Liver (tissue), 5 donors: ENCODE results near the gene F8. TPM values are rescaled to one million over a fixed set of nuclear protein-coding genes. Genes with fewer than 3 reads are reported as not detected.

Experiments
- polyA plus RNA-seq, 2 donors: library from polyadenylated mRNA; stranded (reverse) in 1 of 2; unstranded in 1 of 2; fragments of 200-250 nt in 1 of 2; fragments of >200 nt in 1 of 2; fragmentation: Nextera tagmentation in 1 of 2; extraction: Ambion mirVana in 1 of 2; gene quantifications; one replicate each; pipeline versions ENCODE4 v1.2.1 to v1.2.3, GENCODE V29; 2013 to 2015
- small RNA-seq: library from RNA; depleted of rRNA; stranded (forward); fragments of <200 nt; gene quantifications from one replicate; pipeline ENCODE3, GENCODE V24; 2014
- total RNA-seq, 2 donors: library from RNA; depleted of rRNA; stranded (reverse); fragments of >200 nt; gene quantifications; one replicate each; pipeline ENCODE4 v1.2.3, GENCODE V29; 2014
- donor health status: healthy.
- donor health status: healthy.
- donor health status: healthy.

Gene F8
- total and polyA plus RNA-seq, 4 donors = 8.0 to 22.3 (median 13.8) TPM

Small RNA genes lying within 50 kb of the gene (small RNA-seq; reads per million reads assigned to genes)
- gene MIR1184-1 = not detected

Other genes starting within 250 kb of the F8 start
- 100 to 1,000 TPM in 1 of 2 donors, 10 to 100 TPM in 1; 24.3 to 168 TPM for gene MPP1, start 217.2 kb downstream of the F8 start, total RNA-seq
- gene MPP1, start 217.2 kb downstream of the F8 start, polyA plus RNA-seq = 10 to 100 TPM; 13.8 to 22.5 TPM
- gene SMIM9, start 188.1 kb downstream of the F8 start, total RNA-seq = under 1 TPM in 1 of 2 donors, not detected in 1; 0.50 TPM
- gene SMIM9, start 188.1 kb downstream of the F8 start, polyA plus RNA-seq = not detected
- gene F8A1, start 136.4 kb downstream of the F8 start, total RNA-seq = 1 to 10 TPM in 1 of 2 donors, under 1 TPM in 1; 0.42 to 3.9 TPM
- gene F8A1, start 136.4 kb downstream of the F8 start, polyA plus RNA-seq = 10 to 100 TPM in 1 of 2 donors, 1 to 10 TPM in 1; 5.7 to 25.0 TPM
- gene FUNDC2, start 4.1 kb upstream of the F8 start, total RNA-seq = 10 to 100 TPM; 19.4 to 23.3 TPM
- gene FUNDC2, start 4.1 kb upstream of the F8 start, polyA plus RNA-seq = 10 to 100 TPM; 58.3 to 79.8 TPM
- gene CMC4, start 48.4 kb upstream of the F8 start, total RNA-seq = 1 to 10 TPM; 4.2 to 4.9 TPM
- gene CMC4, start 48.4 kb upstream of the F8 start, polyA plus RNA-seq = 10 to 100 TPM; 15.9 to 17.3 TPM
- 1 to 10 TPM; 2.2 to 2.8 TPM for gene MTCP1, start 48.4 kb upstream of the F8 start, total RNA-seq
- gene MTCP1, start 48.4 kb upstream of the F8 start, polyA plus RNA-seq = 1 to 10 TPM; 7.7 to 10.0 TPM
- gene BRCC3, start 48.8 kb upstream of the F8 start, total RNA-seq = 10 to 100 TPM in 1 of 2 donors, 1 to 10 TPM in 1; 7.8 to 10.9 TPM
- 10 to 100 TPM in 1 of 2 donors, 1 to 10 TPM in 1; 9.3 to 12.2 TPM for gene BRCC3, start 48.8 kb upstream of the F8 start, polyA plus RNA-seq
- 10 to 100 TPM; 15.1 to 40.7 TPM for gene VBP1, start 193.7 kb upstream of the F8 start, total RNA-seq
- gene VBP1, start 193.7 kb upstream of the F8 start, polyA plus RNA-seq = 10 to 100 TPM; 16.3 to 16.9 TPM
- under 1 TPM; 0.17 to 0.75 TPM for gene RAB39B, start 241.8 kb upstream of the F8 start, total RNA-seq
- gene RAB39B, start 241.8 kb upstream of the F8 start, polyA plus RNA-seq = under 1 TPM in 1 of 2 donors, not detected in 1; 0.07 TPM